IMR-90 (cell line): ENCODE data around the gene MMAA. TPM values are rescaled to one million over a fixed set of nuclear protein-coding genes. Genes with fewer than 3 reads are reported as not detected.
A peak's percentile ranks its signal among the peaks of the same experiment; 100 is the strongest.

Source experiments
- ATAC-seq: fragments of 200-7000 bp; cut with Tn5 transposase; 2 replicates; pipeline ENCODE4 v1.9.1; 2020; ENCODE audit warnings: low read depth, mild to moderate bottlenecking, moderate library complexity
- BruUV-seq: library from RNA; stranded (reverse); fragments of 400-500 nt; replicated peaks from 2 replicates; lab custom pipeline; 2021; lab: Mats Ljungman, UMichigan
- CTCF ChIA-PET: fragments of 300-600 bp; formaldehyde crosslinking; extraction: SDS; loops from one replicate; lab custom pipeline; 2021; ENCODE audit warnings: antibody characterized with exemption; lab: Yijun Ruan, JAX
- POLR2A ChIA-PET: fragments of 300-600 bp; sonication (Branson Sonifier 250); formaldehyde crosslinking; loops from one replicate; lab custom pipeline; 2022; ENCODE audit warnings: antibody characterized with exemption; ENCODE audit not compliant: unreplicated experiment; lab: Charles Lee
- DNase-seq: peaks from one replicate; pipeline ENCODE4 v3.0.0; 2013
- H2AFZ ChIP-seq: replicated peaks from 2 replicates; pipeline ENCODE3; 2013; ENCODE audit warnings: low read length, mild to moderate bottlenecking; ENCODE audit not compliant: poor library complexity
- H2AK5ac ChIP-seq: 2 replicates; pipeline ENCODE4 v1.6.1; 2013; ENCODE audit warnings: low read depth, low read length, inconsistent platforms
- H2AK9ac ChIP-seq: replicated peaks from 2 replicates; pipeline ENCODE3; 2013; ENCODE audit warnings: mild to moderate bottlenecking, low read depth, low read length, moderate library complexity; ENCODE audit not compliant: poor library complexity
- H2BK120ac ChIP-seq: 2 replicates; pipeline ENCODE4 v1.6.1; 2013; ENCODE audit warnings: low read depth, low read length, inconsistent platforms
- H2BK15ac ChIP-seq: 3 replicates; pipeline ENCODE4 v1.6.1; 2013; ENCODE audit warnings: low read depth, low read length, inconsistent platforms
- H2BK20ac ChIP-seq: 2 replicates; pipeline ENCODE4 v1.6.1; 2013; ENCODE audit warnings: low read depth, mild to moderate bottlenecking, inconsistent platforms, low read length, moderate library complexity
- H2BK5ac ChIP-seq: 2 replicates; pipeline ENCODE4 v1.6.1; 2013; ENCODE audit warnings: mild to moderate bottlenecking, low read depth, low read length, inconsistent platforms; ENCODE audit not compliant: poor library complexity, severe bottlenecking
- H3K14ac ChIP-seq: replicated peaks from 2 replicates; pipeline ENCODE4 v1.6.1; 2013; ENCODE audit warnings: low read depth, low read length, inconsistent platforms
- H3K18ac ChIP-seq: 2 replicates; pipeline ENCODE4 v1.6.1; 2013; ENCODE audit warnings: low read depth, low read length, control low read depth
- H3K23ac ChIP-seq: 2 replicates; pipeline ENCODE4 v1.6.1; 2013; ENCODE audit warnings: low read depth, low read length, inconsistent platforms
- H3K27ac ChIP-seq: 2 replicates; pipeline ENCODE4 v1.5.1; 2013; ENCODE audit warnings: mild to moderate bottlenecking, control low read depth, low read length; ENCODE audit not compliant: insufficient read depth
- H3K27me3 ChIP-seq: 2 replicates; pipeline ENCODE4 v1.6.1; 2013; ENCODE audit warnings: low read length; ENCODE audit not compliant: control insufficient read depth, insufficient read depth
- H3K36me3 ChIP-seq: 2 replicates; pipeline ENCODE4 v1.6.1; 2013; ENCODE audit warnings: low read length, mixed read lengths; ENCODE audit not compliant: control insufficient read depth, insufficient read depth
- H3K4ac ChIP-seq: 2 replicates; pipeline ENCODE4 v1.6.1; 2013; ENCODE audit warnings: low read depth, low read length, inconsistent platforms
- H3K4me1 ChIP-seq: 2 replicates; pipeline ENCODE4 v1.6.1; 2013; ENCODE audit warnings: low read length, mixed read lengths; ENCODE audit not compliant: control insufficient read depth, insufficient read depth
- H3K4me2 ChIP-seq: 2 replicates; pipeline ENCODE4 v1.6.1; 2013; ENCODE audit warnings: low read depth, mild to moderate bottlenecking, control low read depth, low read length, moderate library complexity
- H3K4me3 ChIP-seq: 2 replicates; pipeline ENCODE4 v1.5.1; 2013; ENCODE audit warnings: low read depth, mild to moderate bottlenecking, control low read depth, low read length, moderate library complexity; ENCODE audit not compliant: insufficient read depth
- H3K56ac ChIP-seq: 2 replicates; pipeline ENCODE4 v1.6.1; 2013; ENCODE audit warnings: low read length, inconsistent platforms; ENCODE audit not compliant: insufficient read depth; ENCODE audit errors: extremely low read depth
- H3K79me1 ChIP-seq, 2 experiments: 2 replicates each; pipeline ENCODE4 v1.6.1; 2013; ENCODE audit warnings: low read length in 2 of 2, inconsistent platforms in 1 of 2, low read depth in 1 of 2
- H3K9ac ChIP-seq: 2 replicates; pipeline ENCODE4 v1.6.1; 2013; ENCODE audit warnings: low read depth, low read length, control low read depth
- H3K9me1 ChIP-seq: 2 replicates; pipeline ENCODE4 v1.6.1; 2013; ENCODE audit warnings: low read length, inconsistent platforms; ENCODE audit not compliant: insufficient read depth
- H3K9me3 ChIP-seq: 2 replicates; pipeline ENCODE4 v1.6.1; 2013; ENCODE audit warnings: low read length; ENCODE audit not compliant: control insufficient read depth, insufficient read depth
- H4K20me1 ChIP-seq: 2 replicates; pipeline ENCODE4 v1.6.1; 2013; ENCODE audit warnings: low read length, inconsistent platforms; ENCODE audit not compliant: insufficient read depth
- H4K5ac ChIP-seq: 2 replicates; pipeline ENCODE4 v1.6.1; 2013; ENCODE audit warnings: mild to moderate bottlenecking, low read depth, low read length, control low read depth
- H4K8ac ChIP-seq, 2 experiments: 2 replicates each; pipeline ENCODE4 v1.6.1; 2013; ENCODE audit warnings: low read depth in 2 of 2, low read length in 2 of 2, control low read depth in 1 of 2, inconsistent platforms in 1 of 2
- H4K91ac ChIP-seq: 2 replicates; pipeline ENCODE4 v1.6.1; 2013; ENCODE audit warnings: low read depth, low read length, inconsistent platforms; ENCODE audit not compliant: insufficient read depth
- CEBPB ChIP-seq: IDR thresholded peaks from 2 replicates; pipeline ENCODE4 v1.6.1; 2012; ENCODE audit warnings: low read depth, low read length, improper control_type of control experiment
- FOS ChIP-seq: fragments of 150-350 bp; IDR thresholded peaks from 2 replicates; pipeline ENCODE4 v1.6.1; 2016; ENCODE audit warnings: low read depth, low read length
- WGBS, 2 experiments: methylation state at CpG; one replicate each; pipeline versions ENCODE4 v1.1.5 to v1.1.7; 2013; ENCODE audit warnings: missing lambda C conversion rate in 2 of 2; ENCODE audit not compliant: insufficient read length in 1 of 2; ENCODE audit errors: extremely low coverage in 2 of 2; 5-methylcytosine and 5-hydroxymethylcytosine counted together
- dilution Hi-C: fragments of 300-500 bp; cut with HindIII; formaldehyde crosslinking; loops from one replicate; pipeline ENCODE4 v1.14.3; 2018; ENCODE audit warnings: low sequenced_read_pairs; ENCODE audit not compliant: unreplicated experiment
- in situ Hi-C: fragments of 300-500 bp; cut with MboI; formaldehyde crosslinking; loops from 3 replicates; pipeline ENCODE4 v1.14.3; 2019; ENCODE audit warnings: low sequenced_read_pairs, inconsistent platforms, mixed read lengths
- intact Hi-C: fragments of 100-400 bp; cut with micrococcal nuclease; formaldehyde crosslinking; loops from 2 replicates; pipeline ENCODE4 v1.10.0; 2022
- polyA plus RNA-seq, 3 experiments: library from polyadenylated mRNA; depleted of rRNA; stranded (reverse); fragments of >200 nt; gene quantifications; 2 replicates each; pipeline ENCODE4 v1.2.3, GENCODE V29; 2012; ENCODE audit warnings: low replicate concordance in 1 of 3
- total RNA-seq: library from RNA; depleted of rRNA; stranded (reverse); fragments of >200 nt; gene quantifications from 2 replicates; pipeline ENCODE4 v1.2.3, GENCODE V29; 2012; rRNA removed
- TF ChIP-seq, protein P1 (sequence below): fragments of 150-350 bp; IDR thresholded peaks from 2 replicates; pipeline ENCODE4 v1.6.1; 2017; ENCODE audit warnings: mild to moderate bottlenecking, antibody characterized with exemption, low read length, low read depth

MMAA gene
- total and polyA plus RNA-seq, 2 of the 4 experiments (the other 2 are of a cell fraction), result 4.4 to 5.2 TPM

DNA sequence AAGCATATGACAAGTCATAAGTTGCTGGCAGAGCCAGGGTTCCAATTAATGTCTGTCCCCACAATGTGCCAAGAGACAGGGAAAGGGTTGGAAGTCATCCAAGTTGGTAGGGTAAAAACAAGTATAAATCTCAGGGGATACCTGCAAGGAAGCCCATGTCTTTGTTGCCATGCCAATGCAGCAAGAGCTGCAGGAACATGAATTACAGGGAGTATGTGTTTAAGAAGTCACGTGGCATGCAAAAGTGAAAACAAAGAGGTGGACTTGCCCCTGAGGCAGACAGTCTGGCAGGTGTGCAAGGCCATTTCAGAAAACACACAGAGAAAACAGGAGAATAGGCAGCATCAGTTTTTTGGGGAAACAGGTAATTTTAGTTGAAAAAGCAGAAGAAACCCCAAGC, 90.2 kb downstream of the MMAA start:
- no peak for ATAC-seq
- BruUV-seq, result no TSS peak
- Histone ChIP-seq H3K9me1 (peaks cover 10% of the 10 kb centered on the region), H4K5ac (no peak overlapping the region), H3K4me2 (no peak overlapping the region), H3K23ac (no peak overlapping the region), H3K56ac (no peak overlapping the region), H3K79me1 (no peaks in the 10 kb centered on the region), H3K9me3 (peaks cover 2% of the 10 kb centered on the region; the same call in 1 of the 2 replicates), H2BK20ac (peak overlapping the region; percentile 42), H4K8ac (0 out of 4 replicates have a peak overlapping the region, but pooled peaks of 1 of the 2 experiments have one; percentile 33), H3K9ac (no peak overlapping the region), H2BK5ac (peak overlapping the region; percentile 86), H2BK15ac (peak overlapping the region; percentile 58; the same call in 1 of the 3 replicates), H2AK5ac (peak overlapping the region; percentile 54; the same call in 1 of the 2 replicates), H3K18ac (no peak overlapping the region), H3K36me3 (no peaks in the 10 kb centered on the region), H3K4me1 (peaks cover 4% of the 10 kb centered on the region), H3K27me3 (no peaks in the 10 kb centered on the region), H2AFZ (peak overlapping the region; percentile 1), H2AK9ac (peak overlapping the region; percentile 60), H4K20me1 (no peaks in the 10 kb centered on the region), H3K4ac (peak overlapping the region; percentile 24; the same call in 1 of the 2 replicates), H3K4me3 (no peak overlapping the region), H2BK120ac (peak overlapping the region; percentile 55; the same call in 1 of the 2 replicates), H4K91ac (peak overlapping the region; percentile 24; the same call in 1 of the 2 replicates), H3K14ac (0 out of 2 replicates have a peak overlapping the region, but pooled peaks have one; percentile 26), H3K27ac (no peak overlapping the region)
- intact Hi-C loops, result no loop called here
- CTCF ChIA-PET, result no interaction called here
- WGBS, 2 experiments, result no CpG with 5 or more reads among the region's 1 CpG
- dilution Hi-C loops, result no loop called here
- POLR2A ChIA-PET, result no interaction called here
- TF ChIP-seq, protein P1, sequence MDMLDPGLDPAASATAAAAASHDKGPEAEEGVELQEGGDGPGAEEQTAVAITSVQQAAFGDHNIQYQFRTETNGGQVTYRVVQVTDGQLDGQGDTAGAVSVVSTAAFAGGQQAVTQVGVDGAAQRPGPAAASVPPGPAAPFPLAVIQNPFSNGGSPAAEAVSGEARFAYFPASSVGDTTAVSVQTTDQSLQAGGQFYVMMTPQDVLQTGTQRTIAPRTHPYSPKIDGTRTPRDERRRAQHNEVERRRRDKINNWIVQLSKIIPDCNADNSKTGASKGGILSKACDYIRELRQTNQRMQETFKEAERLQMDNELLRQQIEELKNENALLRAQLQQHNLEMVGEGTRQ, result no peak
- TF ChIP-seq FOS, result no peak
- TF ChIP-seq CEBPB, result no peak
- in situ Hi-C loops, result no loop called here
- no peak for DNase-seq

Other genes with a start within 250 kb of the MMAA start
- gene SMAD1, start 137.5 kb upstream of the MMAA start, total RNA-seq, result 17.6 and 20.8 TPM in 2 replicates
- gene SMAD1, start 137.5 kb upstream of the MMAA start, polyA plus RNA-seq (2012; rRNA removed), result 11.6 and 12.2 TPM in 2 replicates
- gene C4orf51, start 60.8 kb downstream of the MMAA start, total RNA-seq, result not detected in 2 replicates
- gene C4orf51, start 60.8 kb downstream of the MMAA start, polyA plus RNA-seq (2012; rRNA removed), result not detected in 2 replicates